Gastrocnemius medialis (tissue), 4 donors: ENCODE data around the gene HOXD10.

Source experiments
- CTCF ChIP-seq, 5 experiments: fragments of 450-650 bp in 3 of 5; fragments of 200-600 bp in 2 of 5; sonication (generic) in 2 of 5; IDR thresholded peaks in 4 of 5; conservative IDR thresholded peaks in 1 of 5; 1 replicate in 4 of 5; 2 replicates in 1 of 5; pipeline ENCODE4 v1.5.1; 2016 to 2019; ENCODE audit warnings: antibody characterized with exemption in 5 of 5, mild to moderate bottlenecking in 3 of 5, moderate library complexity in 3 of 5
- POLR2A ChIP-seq, 2 donors: fragments of 450-650 bp; IDR thresholded peaks; one replicate each; pipeline ENCODE4 v1.6.1; 2017; ENCODE audit warnings: antibody characterized with exemption in 2 of 2, mild to moderate bottlenecking in 2 of 2, moderate library complexity in 2 of 2

- TF ChIP-seq CTCF (IDR thresholded peaks at IDR 0.05 in 4 of 5, conservative IDR thresholded peaks at IDR 0.05 in 1 of 5) (no peak), POLR2A (IDR thresholded peaks at IDR 0.05) (no peak)
Measured at GRCh38 chr2:176100547-176101140, 15.9 kb upstream of the HOXD10 start.
